Measurements from ENCODE around the gene P3H2.
"Not testable (repeated sequence)": the region's sequence is repeated elsewhere in the genome, so short reads cannot be mapped to it uniquely, and the experiment has no call there.

The P3H2 gene

GRCh38 chr3:190120269-190121060 lies at the start of gene P3H2:
P3H2 (minus strand) TSS chr3:190120897; CDS start chr3:190120731, 166 bp downstream.
- peak; percentile 51 for DNase-seq

GRCh38 chr3:190169877-190170276 lies 49.2 kb upstream of the P3H2 start:
- DNase-seq, result no peak

DNA sequence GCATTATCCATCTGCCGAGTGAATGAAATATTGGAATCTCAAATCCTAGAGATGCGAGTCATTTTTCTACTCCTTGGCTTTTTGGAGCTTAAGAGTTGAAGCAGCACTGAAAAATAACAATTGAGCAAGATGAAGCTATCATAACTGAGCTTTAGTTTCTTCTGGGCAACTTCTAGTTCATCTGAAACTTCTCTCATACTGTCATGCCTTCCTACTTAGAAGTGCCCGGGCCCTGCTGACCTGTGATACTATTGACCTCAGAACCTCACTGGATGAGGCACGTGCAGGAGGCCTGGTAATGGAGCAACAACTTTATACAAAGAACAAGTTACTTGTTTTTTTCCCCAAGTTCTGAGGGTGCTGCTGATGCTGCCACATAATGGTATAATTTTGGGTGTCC lies 48.5 kb upstream of the P3H2 start:
- DNase-seq, result no peak

DNA sequence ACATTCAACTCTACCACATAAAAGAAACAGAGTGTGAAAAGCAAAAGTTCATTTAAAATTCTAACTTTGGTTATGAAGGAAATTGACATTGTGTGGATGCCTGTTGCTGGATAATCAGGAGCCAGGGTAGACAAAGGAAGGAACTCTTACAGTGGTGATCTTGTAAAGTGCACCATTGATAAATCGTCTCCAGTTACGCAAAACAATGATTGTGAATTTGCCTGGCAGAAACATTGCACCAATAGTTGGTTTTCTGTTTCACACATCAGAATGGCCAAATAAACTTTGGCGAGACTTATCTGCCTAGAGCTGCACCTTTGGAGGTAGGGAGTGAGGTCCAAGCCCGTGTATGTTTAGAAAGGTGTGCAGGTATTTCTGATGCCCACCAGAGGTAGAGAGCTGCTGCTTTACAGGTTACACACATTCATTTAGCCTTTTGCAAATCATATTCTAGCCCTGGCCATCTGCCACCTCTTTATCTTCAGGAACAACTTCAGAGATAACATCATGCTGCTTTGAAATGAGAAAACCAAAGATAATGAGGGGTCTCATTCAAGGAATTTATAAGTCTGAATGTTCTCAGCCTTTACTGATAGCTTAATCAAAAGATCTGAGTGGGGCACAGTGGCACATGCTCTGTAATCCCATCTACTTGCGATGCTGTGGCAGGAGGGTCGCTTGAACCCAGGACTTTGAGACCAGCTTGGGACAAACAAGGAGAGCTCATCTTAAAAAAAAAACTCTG lies 47.4 kb upstream of the P3H2 start:
- no peak for DNase-seq

- no peak for DNase-seq
Measured at GRCh38 chr3:190166948-190167347, 46.3 kb upstream of the P3H2 start.

GRCh38 chr3:190165253-190165652 lies 44.6 kb upstream of the P3H2 start:
- no peak for DNase-seq

- not testable (repeated sequence) for DNase-seq
Measured at GRCh38 chr3:190162013-190162412, 41.3 kb upstream of the P3H2 start.

DNA sequence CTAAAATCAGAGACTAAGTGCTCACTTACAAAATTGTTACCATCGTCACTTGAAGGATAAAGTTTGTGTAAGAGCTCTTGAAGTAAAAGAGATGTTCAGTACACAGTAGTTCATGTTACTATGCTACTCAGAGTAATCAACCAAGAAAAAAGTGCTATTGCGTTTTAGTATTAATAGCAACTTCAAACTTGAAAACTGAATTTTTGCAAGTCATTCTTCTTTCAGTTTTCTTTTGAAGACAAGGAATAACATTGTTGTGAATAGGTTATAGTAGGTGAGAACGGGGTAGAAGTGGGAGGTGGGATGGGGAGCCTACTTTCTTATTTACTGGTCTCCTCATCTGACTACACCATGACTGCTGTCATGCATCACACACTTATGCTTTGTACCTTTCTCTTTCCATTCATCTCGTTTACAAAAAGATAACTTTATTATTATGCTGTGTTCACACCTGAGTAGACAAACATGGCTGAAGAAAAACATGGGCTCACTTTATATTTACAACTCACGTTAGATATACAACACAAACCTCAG lies 39.3 kb upstream of the P3H2 start:
- DNase-seq, result no peak

GRCh38 chr3:190158261-190158660 lies 37.6 kb upstream of the P3H2 start:
- DNase-seq, result no peak

GRCh38 chr3:190155752-190156151 lies 35.1 kb upstream of the P3H2 start:
- DNase-seq, result no peak

GRCh38 chr3:190150681-190151080 lies 30.0 kb upstream of the P3H2 start:
- DNase-seq, result no peak

DNA sequence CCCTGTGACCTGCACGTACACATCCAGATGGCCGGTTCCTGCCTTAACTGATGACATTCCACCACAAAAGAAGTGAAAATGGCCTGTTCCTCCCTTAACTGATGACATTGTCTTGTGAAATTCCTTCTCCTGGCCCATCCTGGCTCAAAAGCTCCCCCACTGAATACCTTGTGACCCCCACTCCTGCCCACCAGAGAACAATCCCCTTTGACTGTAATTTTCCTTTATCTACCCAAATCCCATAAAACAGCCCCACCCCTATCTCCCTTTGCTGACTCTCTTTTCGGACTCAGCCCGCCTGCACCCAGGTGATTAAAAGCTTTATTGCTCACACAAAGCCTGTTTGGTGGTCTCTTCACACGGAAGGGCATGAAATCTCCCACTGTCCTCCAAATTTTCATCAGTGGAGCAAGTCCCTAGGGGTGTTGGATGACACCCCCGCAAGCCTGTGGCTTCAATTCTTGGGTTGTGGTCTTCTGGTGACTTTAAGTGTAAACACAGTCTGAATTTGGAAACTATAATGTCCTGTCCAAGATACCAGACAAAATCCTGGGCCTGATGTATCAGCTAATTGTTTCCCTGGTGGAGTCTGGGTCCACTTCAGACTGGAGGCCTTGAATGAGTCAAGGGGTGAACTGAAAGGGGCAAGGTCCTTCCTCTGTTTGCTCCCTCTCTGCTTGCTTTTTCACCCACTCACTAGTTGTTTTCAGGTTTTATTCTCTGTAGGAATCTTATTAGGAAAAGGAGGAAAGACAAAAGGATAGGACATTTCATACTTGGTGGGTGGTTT lies 29.3 kb upstream of the P3H2 start:
- not testable (repeated sequence) for DNase-seq

DNA sequence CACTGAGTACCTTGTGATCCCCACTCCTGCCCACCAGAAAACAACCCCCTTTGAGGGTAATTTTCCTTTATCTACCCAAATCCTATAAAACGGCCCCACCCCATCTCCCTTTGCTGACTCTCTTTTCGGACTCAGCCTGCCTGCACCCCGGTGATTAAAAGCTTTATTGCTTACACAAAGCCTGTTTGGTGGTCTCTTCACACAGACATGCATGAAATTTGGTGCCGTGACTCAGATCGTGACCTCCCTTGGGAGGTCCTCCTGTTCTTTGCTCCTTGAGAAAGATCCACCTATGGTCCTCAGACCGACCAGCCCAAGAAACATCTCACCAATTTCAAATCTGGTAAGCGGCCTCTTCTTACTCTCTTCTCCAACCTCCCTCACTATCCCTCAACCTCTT lies 24.1 kb upstream of the P3H2 start:
- DNase-seq, result not testable (repeated sequence)

GRCh38 chr3:190142041-190142440 lies 21.3 kb upstream of the P3H2 start:
- no peak for DNase-seq

GRCh38 chr3:190139365-190139764 lies 18.7 kb upstream of the P3H2 start:
- no peak for DNase-seq

GRCh38 chr3:190132371-190132770 lies 11.7 kb upstream of the P3H2 start:
- DNase-seq, result no peak

DNA sequence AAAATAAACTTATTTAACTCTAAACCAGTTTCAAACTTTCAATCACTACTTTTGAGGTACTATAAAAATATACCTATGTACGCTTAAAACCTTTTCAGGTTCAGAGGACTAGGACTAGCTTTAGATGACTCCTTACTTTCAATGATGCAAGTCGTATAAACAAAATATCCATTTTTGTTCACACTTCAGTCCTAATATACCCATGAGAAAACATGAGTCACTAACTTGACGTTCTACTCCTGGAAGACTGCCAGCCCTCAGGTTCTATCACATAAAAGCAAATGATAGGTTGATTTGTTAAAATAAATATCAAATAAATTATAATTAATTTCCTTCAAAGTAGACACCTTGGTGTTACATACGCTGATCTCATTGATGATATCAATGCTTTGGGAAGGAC lies 10.6 kb upstream of the P3H2 start:
- no peak for DNase-seq

DNA sequence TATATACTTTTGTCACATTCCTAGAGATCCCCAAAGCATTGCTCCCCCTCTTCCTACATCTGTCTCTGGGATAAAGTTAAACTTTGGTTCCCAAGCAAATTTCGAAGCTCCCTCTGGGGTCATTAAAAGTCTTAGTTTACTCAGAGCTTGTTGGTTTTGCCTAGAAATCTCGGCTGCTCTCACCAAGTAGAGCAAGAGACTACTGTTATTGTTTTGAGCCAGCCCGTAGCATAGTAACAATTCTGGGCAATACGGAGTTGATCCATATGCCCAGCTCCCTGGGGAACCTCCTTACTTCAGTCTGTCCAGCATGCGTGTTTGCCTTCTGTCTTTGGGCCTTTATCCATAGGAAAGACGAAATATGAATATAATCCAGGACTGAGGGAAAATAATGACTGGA lies 10.0 kb upstream of the P3H2 start:
- no peak for DNase-seq

- DNase-seq, result no peak
Measured at GRCh38 chr3:190130037-190130436, 9.3 kb upstream of the P3H2 start.

DNA sequence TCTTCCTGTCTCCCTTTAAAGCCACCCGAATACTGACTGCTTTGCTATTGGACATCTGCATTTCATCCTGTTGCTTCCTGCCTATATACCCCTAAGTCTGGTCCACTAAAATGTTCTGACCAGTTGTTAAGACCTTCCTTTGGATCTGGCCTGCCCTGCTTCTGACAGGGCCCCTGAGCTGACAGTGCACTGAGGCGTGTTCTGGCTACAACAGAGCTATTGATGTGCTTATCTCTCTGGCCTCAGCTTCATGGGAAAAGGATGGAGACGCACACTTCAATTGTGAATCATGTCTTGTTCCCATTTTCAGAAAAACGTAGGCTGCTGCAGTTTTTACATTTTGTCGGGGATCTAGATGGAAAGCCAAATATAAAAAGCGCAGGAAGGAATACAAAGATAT lies 7.1 kb upstream of the P3H2 start:
- no peak for DNase-seq

DNA sequence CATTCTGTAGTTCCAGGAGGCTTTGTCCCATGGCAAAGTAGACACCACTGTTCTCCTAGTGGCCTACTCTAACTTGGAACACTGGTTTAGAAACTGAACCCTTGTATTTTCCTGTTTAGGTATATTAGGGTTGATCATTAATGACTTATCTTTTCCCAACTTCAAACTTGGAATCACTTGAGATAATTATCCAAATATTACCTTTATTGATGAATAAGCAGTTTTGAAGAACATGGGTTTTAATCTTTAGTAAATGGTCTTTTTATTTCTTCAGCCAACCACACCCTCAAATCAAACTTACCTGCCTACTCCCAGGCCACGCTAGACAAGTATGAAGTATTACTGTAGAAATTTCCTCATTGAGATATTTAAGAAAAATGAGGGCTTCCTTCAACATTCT lies 6.5 kb upstream of the P3H2 start:
- DNase-seq, result no peak

DNA sequence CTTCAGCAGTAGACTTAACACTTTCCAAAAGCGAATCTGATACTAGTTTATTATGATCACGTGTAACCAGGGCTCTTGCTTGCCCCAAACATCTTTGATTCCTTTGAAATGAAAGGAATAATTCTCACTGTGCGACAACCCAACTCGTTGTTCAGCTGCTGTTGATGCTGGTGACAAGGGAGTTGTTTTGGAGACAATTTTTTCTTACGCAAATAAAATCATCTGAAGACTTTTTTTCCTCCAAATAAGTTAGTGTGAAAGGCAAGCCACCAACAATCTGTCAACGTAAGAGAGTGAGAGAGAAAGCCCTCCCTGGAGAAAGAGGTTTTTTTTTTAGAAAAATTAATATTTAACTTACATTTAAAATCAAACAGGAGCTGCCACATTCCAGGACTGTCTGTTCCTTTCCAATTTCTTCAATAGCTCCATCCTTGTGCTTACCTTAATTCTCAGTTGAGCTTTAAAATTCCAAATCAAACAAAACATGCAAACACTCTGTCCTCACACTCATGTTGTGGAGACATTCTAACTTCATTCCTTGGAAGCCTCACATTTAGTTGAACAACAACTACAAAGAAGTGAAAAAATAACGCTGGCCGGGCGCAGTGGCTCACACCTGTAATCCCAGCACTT lies 4.9 kb upstream of the P3H2 start:
- DNase-seq, result no peak

GRCh38 chr3:190124067-190124466 lies 3.4 kb upstream of the P3H2 start:
- no peak for DNase-seq
